NB4 (cell line): ENCODE measurements around the gene PPP1R12B.
"Not testable (repeated sequence)": the region's sequence is repeated elsewhere in the genome, so short reads cannot be mapped to it uniquely, and the experiment has no call there.

Experiments
- CTCF ChIP-seq: IDR thresholded peaks from one replicate; pipeline ENCODE4 v1.5.1; 2012; ENCODE audit warnings: low read depth, low read length
- POLR2A ChIP-seq: IDR thresholded peaks from 2 replicates; pipeline ENCODE4 v1.6.1; 2011; ENCODE audit warnings: mild to moderate bottlenecking; ENCODE audit not compliant: insufficient read length; ENCODE audit errors: extremely low read depth

GRCh38 chr1:202483362-202483761 is 134.9 kb downstream of the PPP1R12B start:
- TF ChIP-seq CTCF, POLR2A: not testable (repeated sequence)
